GM18502 (cell line): ENCODE measurements around the gene HDAC11.
"Not testable (repeated sequence)": the region's sequence is repeated elsewhere in the genome, so short reads cannot be mapped to it uniquely, and the experiment has no call there.

Source experiments
- ATAC-seq: cut with Tn5 transposase; IDR thresholded peaks from one replicate; pipeline ENCODE4 v1.9.1; 2021; ENCODE audit warnings: mild to moderate bottlenecking; ENCODE audit not compliant: unreplicated experiment, poor library complexity

The HDAC11 gene

DNA sequence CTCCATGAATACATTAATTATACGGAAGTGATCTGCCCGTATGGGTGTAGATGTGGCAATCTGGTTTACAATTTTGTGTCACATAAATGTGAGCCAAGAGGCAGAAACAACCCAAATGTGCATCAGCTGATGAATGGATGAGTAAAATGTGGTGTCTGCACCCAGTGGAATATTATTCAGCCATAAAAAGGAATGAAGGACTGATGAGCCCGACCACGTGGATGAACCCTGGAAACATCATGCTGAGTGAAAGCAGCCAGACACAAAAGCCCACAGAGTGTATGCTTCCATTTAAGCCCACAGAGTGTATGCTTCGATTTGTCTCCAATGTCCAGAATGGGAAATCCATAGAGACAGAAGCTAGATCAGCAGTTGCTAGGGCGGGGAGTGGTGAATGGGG is 41.2 kb downstream of the HDAC11 start:
- no peak for ATAC-seq

DNA sequence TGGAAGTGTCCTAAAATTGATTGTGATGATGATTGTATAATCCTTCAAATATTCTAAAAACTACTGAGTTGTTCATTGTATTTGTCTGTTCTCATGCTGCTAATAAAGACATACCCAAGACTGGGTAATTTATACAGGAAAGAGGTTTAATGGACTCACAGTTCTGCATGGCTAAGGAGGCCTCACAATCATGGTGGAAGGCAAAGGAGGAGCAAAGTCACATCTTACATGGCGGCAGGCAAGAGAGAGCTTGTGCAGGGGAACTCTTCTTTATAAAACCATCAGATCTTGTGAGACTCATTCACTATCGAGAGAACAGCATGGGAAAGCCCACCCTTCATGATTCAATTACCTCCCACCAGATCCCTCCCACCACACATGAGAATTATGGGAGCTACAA is 41.6 kb downstream of the HDAC11 start:
- not testable (repeated sequence) for ATAC-seq

GRCh38 chr3:13522236-13522635 is 42.1 kb downstream of the HDAC11 start:
- no peak for ATAC-seq

DNA sequence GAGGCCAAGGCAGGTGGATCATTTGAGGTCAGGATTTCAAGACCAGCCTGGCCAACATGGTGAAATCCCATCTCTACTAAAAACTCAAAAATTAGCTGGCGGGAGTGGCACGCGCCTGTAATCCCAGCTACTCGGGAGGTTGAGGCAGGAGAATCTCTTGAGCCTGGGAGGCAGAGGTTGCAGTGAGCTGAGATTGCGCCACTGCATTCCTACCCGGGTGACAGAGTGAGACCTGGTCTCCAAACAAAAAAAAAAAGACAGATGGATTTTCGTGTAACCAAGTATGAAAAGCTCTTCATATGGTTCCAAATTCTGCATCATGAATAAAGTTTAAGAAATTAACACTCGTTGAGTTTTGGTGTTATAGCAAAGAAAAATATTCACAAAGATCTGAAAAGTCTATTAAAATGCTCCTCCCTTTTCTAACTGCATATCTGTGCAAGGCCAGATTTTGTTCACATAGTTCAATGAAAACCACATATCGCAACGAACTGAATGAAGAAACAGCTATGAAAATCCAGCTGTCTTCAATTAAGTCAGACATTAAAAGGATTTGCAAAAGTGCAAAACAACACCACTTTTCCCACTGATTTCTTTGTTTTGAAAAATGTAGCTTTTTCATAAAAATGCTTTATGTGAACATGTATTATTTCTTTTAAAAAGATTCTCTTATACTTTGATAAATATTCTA is 45.0 kb downstream of the HDAC11 start:
- no peak for ATAC-seq

- no peak for ATAC-seq
These were observed 45.9 kb downstream of the HDAC11 start for GRCh38 chr3:13525827-13526625.

- no peak for ATAC-seq
These were observed 46.5 kb downstream of the HDAC11 start for GRCh38 chr3:13526626-13526949.

DNA sequence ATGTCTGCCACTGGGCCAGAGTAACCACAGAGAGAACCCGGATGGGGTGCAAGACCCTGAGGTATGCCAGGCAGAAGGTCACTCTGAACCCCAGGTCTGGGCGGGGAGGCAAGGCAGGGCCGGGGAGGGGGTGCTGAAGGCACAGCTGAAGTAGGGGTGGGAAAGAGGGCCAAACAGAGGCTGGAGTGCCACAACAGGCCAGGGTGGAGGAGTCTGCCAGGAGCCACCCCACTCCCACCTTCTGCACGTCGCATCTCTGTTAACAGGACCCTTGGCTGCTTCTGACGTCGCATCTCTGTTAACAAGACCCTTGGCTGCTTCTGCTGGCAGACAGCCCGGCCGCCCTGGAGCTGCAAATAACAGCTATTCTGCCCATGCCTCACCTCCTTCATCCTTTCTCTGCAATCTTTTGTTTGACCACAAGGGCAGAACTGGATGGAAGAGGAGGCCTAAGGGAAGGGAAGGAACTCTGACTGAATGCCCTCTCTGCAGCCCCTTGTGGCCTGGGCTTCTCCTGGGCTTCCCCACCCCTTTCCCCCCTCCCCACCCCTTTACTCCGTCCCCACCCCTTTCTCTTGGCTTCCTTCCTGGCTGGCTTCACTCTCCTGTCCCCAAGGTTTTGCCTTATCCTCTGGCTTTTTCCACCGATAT is 48.2 kb downstream of the HDAC11 start:
- no peak for ATAC-seq

GRCh38 chr3:13529196-13530112 is 49.3 kb downstream of the HDAC11 start:
- no peak for ATAC-seq

GRCh38 chr3:13530241-13531009 is 50.3 kb downstream of the HDAC11 start:
- no peak for ATAC-seq

DNA sequence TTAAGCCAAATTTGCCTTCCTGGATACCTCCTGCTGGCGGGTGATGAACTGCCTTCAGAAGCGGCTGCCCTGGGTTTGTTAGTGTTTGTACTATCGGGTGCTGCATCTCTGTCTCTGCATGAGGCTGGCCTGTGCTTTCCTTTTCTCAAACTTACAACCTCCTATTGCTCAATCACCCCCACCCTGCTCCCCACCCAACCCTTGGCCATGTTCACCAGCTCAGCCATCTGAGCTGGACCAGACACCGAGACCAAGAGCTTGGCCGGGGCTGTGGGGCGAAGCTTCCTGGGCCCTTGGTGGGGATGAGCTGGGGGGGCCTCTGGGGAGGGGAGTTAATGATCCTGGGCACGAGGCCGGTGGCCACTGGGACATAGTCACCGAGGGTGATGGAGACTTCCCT is 52.0 kb downstream of the HDAC11 start:
- no peak for ATAC-seq

DNA sequence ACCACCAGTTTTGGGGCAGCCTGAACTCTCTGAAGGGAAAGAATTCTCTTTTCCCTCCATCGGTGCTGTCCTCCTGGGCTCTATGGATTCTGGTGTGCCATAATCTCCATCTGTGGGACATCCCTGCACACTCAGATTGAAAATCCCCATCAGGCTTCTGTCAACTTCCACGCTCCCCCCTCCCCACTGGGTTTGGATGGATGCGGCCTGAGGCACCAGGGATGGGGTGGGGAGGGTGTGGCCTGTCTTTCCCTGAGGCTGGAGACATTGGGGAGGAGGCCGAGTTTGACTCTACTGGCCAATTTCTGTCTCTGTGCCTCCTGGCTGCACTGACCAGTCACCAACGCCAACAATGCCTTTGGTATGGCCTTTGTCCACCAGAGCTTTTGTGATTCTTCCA is 52.5 kb downstream of the HDAC11 start:
- ATAC-seq = no peak

- no peak for ATAC-seq
These were observed 53.8 kb downstream of the HDAC11 start for GRCh38 chr3:13533885-13534301.

GRCh38 chr3:13535526-13535875 is 55.4 kb downstream of the HDAC11 start:
- ATAC-seq = no peak

DNA sequence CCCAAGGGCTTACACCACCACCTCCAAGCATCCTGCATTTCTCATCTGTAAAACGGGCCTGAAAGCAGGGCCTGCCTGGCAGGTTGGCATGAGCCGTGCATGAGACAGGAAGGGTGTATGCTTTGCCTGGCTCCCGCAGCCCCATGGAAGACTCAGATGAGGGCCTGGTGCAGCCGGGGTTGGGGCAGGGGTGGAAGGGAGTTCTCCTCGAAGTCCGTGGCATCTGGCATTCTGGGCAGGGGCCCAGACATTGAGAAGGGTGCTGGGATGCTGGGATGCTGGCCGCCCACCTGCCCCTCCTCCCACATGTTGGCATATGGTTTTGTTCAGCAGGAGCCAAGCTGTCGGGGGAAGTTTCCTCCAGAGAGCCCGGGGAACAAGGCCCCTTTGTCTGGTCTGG is 55.8 kb downstream of the HDAC11 start:
- no peak for ATAC-seq

DNA sequence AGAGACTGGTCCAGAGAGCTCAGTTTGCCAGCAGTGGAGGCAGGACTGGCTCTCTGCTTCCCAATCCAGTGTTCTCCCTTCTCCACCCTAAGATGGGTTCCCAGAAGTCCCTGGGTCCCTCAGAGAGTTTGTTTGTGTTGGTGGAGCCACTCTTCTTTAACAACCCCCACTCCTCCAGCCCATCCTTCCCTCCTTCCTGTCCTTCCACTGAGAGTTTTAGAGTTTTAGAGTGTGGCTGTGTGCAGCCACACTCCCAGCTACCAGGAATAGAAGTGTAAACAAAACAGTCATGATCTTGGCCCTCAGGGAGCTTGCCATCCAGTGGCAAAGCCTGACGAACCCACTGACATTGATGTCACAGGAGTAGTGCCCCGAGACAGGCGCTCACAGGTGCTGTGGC is 56.3 kb downstream of the HDAC11 start:
- no peak for ATAC-seq

DNA sequence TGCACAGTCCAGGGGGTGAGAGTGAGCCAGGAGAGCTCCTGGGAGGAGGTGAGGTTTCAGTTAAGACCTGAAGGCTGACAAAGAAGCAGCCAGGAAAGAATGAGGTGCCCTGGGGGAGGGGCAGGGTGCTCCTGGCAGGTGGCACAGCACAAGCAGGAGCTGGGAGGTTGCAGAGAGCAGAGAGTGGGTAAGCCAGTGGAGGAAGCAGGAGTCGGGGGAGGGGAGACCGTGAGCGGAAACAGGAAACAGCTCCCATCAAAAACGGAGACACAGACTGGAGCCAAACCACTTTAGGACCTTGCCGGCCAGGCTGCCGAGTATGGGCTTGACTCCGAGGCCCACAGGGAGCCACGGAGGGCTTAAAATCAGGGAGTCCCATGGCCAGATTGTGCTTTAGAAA is 56.7 kb downstream of the HDAC11 start:
- ATAC-seq = no peak

GRCh38 chr3:13537244-13537908 is 57.3 kb downstream of the HDAC11 start:
- no peak for ATAC-seq

GRCh38 chr3:13537909-13538296 is 57.8 kb downstream of the HDAC11 start:
- no peak for ATAC-seq

GRCh38 chr3:13538520-13539291 is 58.6 kb downstream of the HDAC11 start:
- ATAC-seq = no peak
